GM12801 (cell line): ENCODE results near the gene TBC1D8B.

Experiments used
- TF ChIP-seq, protein P1 (sequence below): IDR thresholded peaks from one replicate; pipeline ENCODE4 v1.5.1; 2011; ENCODE audit warnings: control low read depth; ENCODE audit not compliant: insufficient read length; ENCODE audit errors: extremely low read depth

The TBC1D8B gene

DNA sequence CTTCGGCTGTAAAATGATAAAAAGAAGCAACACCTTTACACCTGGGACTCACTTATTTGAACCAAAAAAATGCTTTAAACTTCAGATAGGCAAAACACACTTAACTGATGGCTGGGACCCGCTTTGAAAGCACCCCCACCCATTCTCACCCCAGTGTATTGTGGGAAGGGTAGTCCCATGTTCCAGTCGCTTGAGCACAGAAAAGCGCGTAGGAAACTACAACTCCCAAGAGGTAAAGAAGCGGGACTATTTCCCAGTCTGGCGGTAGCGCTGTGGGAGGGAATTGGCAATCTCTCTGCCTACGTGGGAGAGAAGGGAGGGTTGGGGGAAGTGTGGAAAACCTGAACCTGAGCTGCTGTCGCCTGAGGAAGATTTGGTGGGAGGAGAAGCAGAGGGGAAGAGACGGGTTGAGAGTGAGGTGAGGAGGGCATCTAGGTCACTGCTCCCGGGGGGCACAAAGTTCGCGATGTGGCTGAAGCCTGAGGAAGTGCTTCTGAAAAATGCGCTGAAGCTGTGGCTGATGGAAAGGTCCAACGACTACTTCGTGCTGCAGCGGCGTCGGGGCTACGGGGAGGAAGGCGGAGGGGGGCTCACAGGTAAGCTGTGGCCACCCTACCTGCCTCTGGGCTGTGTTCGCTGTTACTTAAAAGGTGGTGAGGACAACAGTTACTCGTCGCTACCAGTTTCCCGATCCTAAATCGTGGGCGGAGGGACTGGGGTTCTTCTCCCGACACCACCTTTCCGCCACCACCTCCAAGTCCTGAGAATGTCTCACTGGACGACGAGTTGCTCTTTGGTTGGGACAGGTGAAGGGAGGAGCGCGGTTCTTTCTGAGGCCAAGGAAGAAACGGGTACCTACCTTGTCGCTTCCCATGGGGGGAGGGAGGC, at the start of gene TBC1D8B:
TBC1D8B (plus strand) TSS at position 286 of the 888 bp plus-strand sequence; CDS start at position 467, 181 bp downstream.
- TF ChIP-seq, protein P1, sequence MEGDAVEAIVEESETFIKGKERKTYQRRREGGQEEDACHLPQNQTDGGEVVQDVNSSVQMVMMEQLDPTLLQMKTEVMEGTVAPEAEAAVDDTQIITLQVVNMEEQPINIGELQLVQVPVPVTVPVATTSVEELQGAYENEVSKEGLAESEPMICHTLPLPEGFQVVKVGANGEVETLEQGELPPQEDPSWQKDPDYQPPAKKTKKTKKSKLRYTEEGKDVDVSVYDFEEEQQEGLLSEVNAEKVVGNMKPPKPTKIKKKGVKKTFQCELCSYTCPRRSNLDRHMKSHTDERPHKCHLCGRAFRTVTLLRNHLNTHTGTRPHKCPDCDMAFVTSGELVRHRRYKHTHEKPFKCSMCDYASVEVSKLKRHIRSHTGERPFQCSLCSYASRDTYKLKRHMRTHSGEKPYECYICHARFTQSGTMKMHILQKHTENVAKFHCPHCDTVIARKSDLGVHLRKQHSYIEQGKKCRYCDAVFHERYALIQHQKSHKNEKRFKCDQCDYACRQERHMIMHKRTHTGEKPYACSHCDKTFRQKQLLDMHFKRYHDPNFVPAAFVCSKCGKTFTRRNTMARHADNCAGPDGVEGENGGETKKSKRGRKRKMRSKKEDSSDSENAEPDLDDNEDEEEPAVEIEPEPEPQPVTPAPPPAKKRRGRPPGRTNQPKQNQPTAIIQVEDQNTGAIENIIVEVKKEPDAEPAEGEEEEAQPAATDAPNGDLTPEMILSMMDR = no peak

DNA sequence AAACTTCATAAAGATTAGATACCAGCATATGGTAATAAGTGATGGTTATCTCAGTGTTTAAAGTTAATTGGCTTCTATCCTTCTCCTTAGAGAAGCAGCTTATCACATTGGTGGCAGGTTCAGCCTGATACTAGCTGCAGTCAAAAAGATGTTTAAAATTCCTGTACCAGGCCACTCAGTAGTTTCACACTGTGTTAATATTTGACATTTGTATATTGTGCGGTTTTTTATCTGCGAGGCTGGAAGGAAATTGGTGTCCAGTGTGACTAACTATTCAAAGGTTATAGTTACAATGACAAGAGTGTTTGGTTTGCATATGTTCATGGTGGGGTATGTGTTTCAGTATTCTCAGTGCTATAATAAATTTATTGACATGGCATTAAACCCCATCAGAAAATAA, 27.5 kb upstream of the TBC1D8B start:
- TF ChIP-seq, protein P1 = no peak

DNA sequence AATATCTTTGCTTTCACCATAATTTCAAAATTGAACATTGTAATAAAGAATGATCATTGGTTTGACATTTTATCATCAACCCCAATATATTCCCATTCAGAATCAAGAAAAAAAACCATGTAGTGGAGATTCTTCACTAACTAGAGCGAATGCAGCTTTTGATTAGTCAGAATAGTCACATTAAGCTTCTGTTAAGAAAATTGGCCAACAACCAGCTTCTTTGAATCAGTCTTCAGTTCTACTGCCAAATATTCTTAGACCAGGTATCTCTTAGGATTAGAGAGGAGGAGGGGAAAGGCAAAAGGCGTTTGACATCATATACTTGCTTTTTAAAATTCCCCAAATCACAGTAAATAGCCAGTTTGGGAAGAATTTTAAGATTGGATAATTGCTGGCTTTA, 22.2 kb upstream of the TBC1D8B start:
- TF ChIP-seq, protein P1 = no peak

DNA sequence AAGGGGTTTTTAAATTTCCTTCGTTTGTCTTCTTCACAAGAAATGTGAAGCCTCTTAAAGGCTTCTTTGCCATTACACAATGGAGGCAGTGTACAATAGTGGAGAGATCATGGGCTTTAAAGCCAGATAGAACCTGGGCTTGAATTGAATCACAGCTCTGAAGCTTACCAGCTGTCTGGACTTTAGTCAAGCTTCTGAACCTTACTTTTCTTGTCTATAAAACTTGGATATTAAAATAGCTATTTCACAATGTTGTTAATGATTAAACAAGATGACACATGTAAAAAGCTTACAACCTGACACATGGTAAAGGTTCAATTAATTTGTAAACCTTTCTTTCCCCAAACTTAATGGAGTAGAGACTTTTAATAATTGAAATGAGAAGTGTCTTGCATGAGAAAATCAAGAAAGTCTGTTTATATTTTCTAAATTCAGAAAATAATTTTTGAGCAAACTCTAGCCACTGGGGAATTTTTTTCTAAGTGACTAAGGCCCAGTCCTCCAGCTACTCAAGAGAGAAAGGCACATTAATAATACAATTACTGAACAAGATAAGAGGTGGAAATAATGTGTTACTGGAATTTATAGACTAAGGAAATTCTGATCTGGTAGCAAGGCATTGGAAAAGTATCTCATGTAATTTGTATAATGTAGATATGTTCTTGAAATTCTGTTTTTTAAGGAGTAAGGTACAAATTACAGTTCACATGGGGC, 21.7 kb upstream of the TBC1D8B start:
- TF ChIP-seq, protein P1 = no peak

DNA sequence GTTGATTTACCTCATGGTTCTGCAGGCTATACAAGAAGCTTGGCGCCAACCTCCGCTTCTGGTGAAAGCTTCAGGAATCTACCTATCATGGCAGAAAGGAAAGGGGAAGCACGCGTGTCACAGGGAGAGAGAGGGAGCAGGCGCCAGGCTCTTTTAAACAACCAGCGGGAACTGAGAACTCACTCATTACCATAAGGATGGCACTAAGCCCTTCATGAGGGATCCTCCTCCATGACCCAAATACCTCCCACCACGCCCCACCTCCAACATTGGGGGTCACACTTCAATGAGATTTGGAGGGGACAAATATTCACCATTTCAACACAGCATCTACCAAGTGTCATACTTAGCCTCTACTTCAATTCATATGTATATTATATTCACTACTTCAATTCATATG, 18.8 kb upstream of the TBC1D8B start:
- TF ChIP-seq, protein P1 = no peak

DNA sequence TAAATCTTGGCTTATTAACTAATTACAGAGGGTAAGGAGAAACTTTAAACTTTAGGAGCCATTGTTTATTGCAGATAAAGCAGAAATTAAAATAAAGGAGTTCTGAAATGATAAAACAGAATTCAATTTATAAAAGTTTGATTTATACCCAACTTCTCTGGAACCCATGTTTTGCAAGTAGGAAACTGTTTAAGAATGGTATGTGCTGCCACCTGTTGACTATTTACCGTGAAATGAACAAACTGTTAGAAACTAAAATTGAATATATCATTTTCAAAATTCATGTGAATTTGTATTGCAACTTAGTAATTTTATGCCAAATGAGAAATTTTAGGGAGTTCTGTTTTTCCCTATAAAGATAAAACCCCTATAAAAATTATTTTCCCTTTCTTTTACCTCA, 11.0 kb upstream of the TBC1D8B start:
- TF ChIP-seq, protein P1 = no peak

DNA sequence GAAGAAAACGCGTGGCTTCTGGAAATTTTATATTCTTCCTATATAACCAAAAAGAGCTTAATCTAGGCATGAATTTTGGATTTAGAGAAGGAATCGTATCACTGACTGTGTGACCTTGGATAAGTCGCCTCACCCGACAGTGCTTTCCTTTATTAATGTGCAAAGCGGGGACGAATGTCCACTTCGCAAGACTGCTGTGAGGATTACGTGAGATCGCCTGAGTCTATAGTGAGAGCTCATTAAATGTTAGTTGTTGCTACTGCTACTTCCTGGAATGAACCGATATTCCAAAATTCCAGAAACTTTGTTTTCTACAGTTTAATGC, 448 bp upstream of the TBC1D8B start:
- TF ChIP-seq, protein P1 = no peak
